BE2C (cell line): ENCODE data around the gene TEPSIN.

Experiments
- DNase-seq: peaks from one replicate; pipeline ENCODE4 v3.0.0-alpha.2; 2020
- H3K27me3 ChIP-seq: fragments of 250-450 bp; sonication (Bioruptor Pico); 2 replicates; pipeline ENCODE4 v1.5.1; 2020; ENCODE audit warnings: mild to moderate bottlenecking
- H3K36me3 ChIP-seq: fragments of 250-450 bp; sonication (Bioruptor Pico); 2 replicates; pipeline ENCODE4 v1.5.1; 2020; ENCODE audit warnings: mild to moderate bottlenecking
- H3K4me1 ChIP-seq: fragments of 250-450 bp; sonication (Bioruptor Pico); 2 replicates; pipeline ENCODE4 v1.5.1; 2020
- H3K4me3 ChIP-seq: 2 replicates; pipeline ENCODE4 v1.5.1; 2011; ENCODE audit warnings: low read depth, low read length
- H3K9me3 ChIP-seq: fragments of 250-450 bp; sonication (Bioruptor Pico); 2 replicates; pipeline ENCODE4 v1.5.1; 2020
- CTCF ChIP-seq: IDR thresholded peaks from 2 replicates; pipeline ENCODE4 v1.5.1; 2012; ENCODE audit warnings: mild to moderate bottlenecking, low read depth, low read length

TEPSIN gene

GRCh38 chr17:81263371-81264181 lies 24.7 kb upstream of the TEPSIN start:
- Histone ChIP-seq H3K4me1 (no peaks in the 10 kb centered on the region), H3K9me3 (no peaks in the 10 kb centered on the region), H3K36me3 (no peaks in the 10 kb centered on the region), H3K4me3 (no peak overlapping the region), H3K27me3 (no peaks in the 10 kb centered on the region)
- DNase-seq: no peak
- TF ChIP-seq CTCF: no peak

- no peak for DNase-seq
- peaks cover 3% of the 10 kb centered on the region; the same call in 1 of the 2 replicates for H3K4me1 ChIP-seq
- no peak for TF ChIP-seq CTCF
- no peaks in the 10 kb centered on the region for H3K27me3 ChIP-seq
- no peak overlapping the region for H3K4me3 ChIP-seq
- no peaks in the 10 kb centered on the region; the same call in 1 of the 2 replicates for H3K36me3 ChIP-seq
- H3K9me3 ChIP-seq: no peaks in the 10 kb centered on the region
These were observed 22.9 kb upstream of the TEPSIN start for GRCh38 chr17:81261582-81262336.

- no peaks in the 10 kb centered on the region for H3K9me3 ChIP-seq
- H3K36me3 ChIP-seq: no peaks in the 10 kb centered on the region; the same call in 1 of the 2 replicates
- no peak overlapping the region for H3K4me3 ChIP-seq
- no peak for TF ChIP-seq CTCF
- peaks cover 3% of the 10 kb centered on the region; the same call in 1 of the 2 replicates for H3K4me1 ChIP-seq
- H3K27me3 ChIP-seq: no peaks in the 10 kb centered on the region
- no peak for DNase-seq
These were observed 22.2 kb upstream of the TEPSIN start for GRCh38 chr17:81261096-81261495.

GRCh38 chr17:81260641-81261040 lies 21.8 kb upstream of the TEPSIN start:
- Histone ChIP-seq H3K4me3 (no peak overlapping the region), H3K9me3 (no peaks in the 10 kb centered on the region), H3K27me3 (no peaks in the 10 kb centered on the region), H3K4me1 (peaks cover 3% of the 10 kb centered on the region; the same call in 1 of the 2 replicates), H3K36me3 (no peaks in the 10 kb centered on the region; the same call in 1 of the 2 replicates)
- DNase-seq: no peak
- TF ChIP-seq CTCF: no peak

GRCh38 chr17:81260171-81260570 lies 21.3 kb upstream of the TEPSIN start:
- Histone ChIP-seq H3K27me3 (no peaks in the 10 kb centered on the region), H3K4me3 (no peak overlapping the region), H3K36me3 (no peaks in the 10 kb centered on the region; the same call in 1 of the 2 replicates), H3K4me1 (peaks cover 5% of the 10 kb centered on the region), H3K9me3 (no peaks in the 10 kb centered on the region)
- TF ChIP-seq CTCF: no peak
- DNase-seq: no peak

- H3K4me1 ChIP-seq: peaks cover 8% of the 10 kb centered on the region
- TF ChIP-seq CTCF: no peak
- H3K27me3 ChIP-seq: no peaks in the 10 kb centered on the region
- DNase-seq: no peak
- H3K36me3 ChIP-seq: no peaks in the 10 kb centered on the region; the same call in 1 of the 2 replicates
- no peak overlapping the region for H3K4me3 ChIP-seq
- no peaks in the 10 kb centered on the region for H3K9me3 ChIP-seq
These were observed 20.3 kb upstream of the TEPSIN start for GRCh38 chr17:81259058-81259605.
